CD14-positive monocyte (primary cell): ENCODE results near the gene ALG6. TPM values are rescaled to one million over a fixed set of nuclear protein-coding genes. Genes with fewer than 3 reads are reported as not detected.

Experiments used
- DNase-seq, 3 donors: peaks; one replicate each; pipeline ENCODE4 v3.0.0-alpha.2; 2011 to 2022
- H2AFZ ChIP-seq: 2 replicates; pipeline ENCODE4 v1.6.0; 2012; ENCODE audit warnings: mild to moderate bottlenecking, low read depth, low read length, inconsistent platforms; ENCODE audit not compliant: insufficient read depth, poor library complexity, severe bottlenecking
- H3K27ac ChIP-seq, 2 donors: 1 replicate in 1 of 2; 2 replicates in 1 of 2; pipeline ENCODE4 v1.5.1; 2012 to 2013; ENCODE audit warnings: low read length in 2 of 2, control low read depth in 1 of 2, inconsistent platforms in 1 of 2, low read depth in 1 of 2, mild to moderate bottlenecking in 1 of 2
- H3K27me3 ChIP-seq, 2 donors: one replicate each; pipeline versions ENCODE4 v1.6.0 to v1.6.1; 2011 to 2013; ENCODE audit warnings: low read length in 2 of 2; ENCODE audit not compliant: control insufficient read depth in 2 of 2, insufficient read depth in 2 of 2
- H3K36me3 ChIP-seq, 2 donors: replicated peaks in 1 of 2; 1 replicate in 1 of 2; 2 replicates in 1 of 2; pipeline versions ENCODE4 v1.5.1 to v1.6.1; 2012 to 2013; ENCODE audit warnings: low read length in 2 of 2, control low read depth in 1 of 2, inconsistent platforms in 1 of 2, mild to moderate bottlenecking in 1 of 2; ENCODE audit not compliant: insufficient read depth in 2 of 2, control insufficient read depth in 1 of 2
- H3K4me1 ChIP-seq, 2 donors: 1 replicate in 1 of 2; 2 replicates in 1 of 2; pipeline versions ENCODE4 v1.5.1 to v1.6.1; 2012 to 2013; ENCODE audit warnings: low read length in 2 of 2, control low read depth in 1 of 2, inconsistent platforms in 1 of 2, mild to moderate bottlenecking in 1 of 2, moderate library complexity in 1 of 2; ENCODE audit not compliant: insufficient read depth in 2 of 2, control insufficient read depth in 1 of 2
- H3K4me2 ChIP-seq: replicated peaks from 2 replicates; pipeline ENCODE3; 2012; ENCODE audit warnings: low read length, moderate library complexity, mild to moderate bottlenecking; ENCODE audit not compliant: poor library complexity, severe bottlenecking; ENCODE audit errors: extremely low read depth
- H3K4me3 ChIP-seq, 3 experiments: fragments of 200-600 bp in 1 of 3; sonication (generic) in 1 of 3; replicated peaks in 1 of 3; 1 replicate in 2 of 3; 2 replicates in 1 of 3; pipeline ENCODE4 v1.5.1; 2011 to 2013; ENCODE audit warnings: low read length in 3 of 3, mild to moderate bottlenecking in 3 of 3, control low read depth in 2 of 3, low read depth in 2 of 3, inconsistent platforms in 1 of 3, moderate library complexity in 1 of 3
- H3K79me2 ChIP-seq: 2 replicates; pipeline ENCODE4 v1.6.0; 2012; ENCODE audit warnings: mild to moderate bottlenecking, control low read depth, inconsistent platforms, low read length, moderate library complexity; ENCODE audit not compliant: insufficient read depth
- H3K9ac ChIP-seq: 2 replicates; pipeline ENCODE4 v1.6.0; 2017; ENCODE audit warnings: low read length, mild to moderate bottlenecking; ENCODE audit not compliant: insufficient read depth, poor library complexity, severe bottlenecking
- H3K9me3 ChIP-seq, 2 donors: replicated peaks in 1 of 2; 1 replicate in 1 of 2; 2 replicates in 1 of 2; pipeline versions ENCODE4 v1.5.1 to v1.6.1; 2012 to 2013; ENCODE audit warnings: low read length in 2 of 2, control low read depth in 1 of 2; ENCODE audit not compliant: control insufficient read depth in 1 of 2, insufficient read depth in 1 of 2
- H4K20me1 ChIP-seq: 2 replicates; pipeline ENCODE4 v1.6.0; 2012; ENCODE audit warnings: mild to moderate bottlenecking, low read length, control low read depth, moderate library complexity; ENCODE audit not compliant: insufficient read depth
- H3K27ac Mint-ChIP-seq, 7 donors: one replicate each; pipeline ENCODE4 v1.8.0; 2020; ENCODE audit warnings: mild to moderate bottlenecking in 7 of 7, mixed read lengths in 7 of 7, moderate library complexity in 6 of 7, inconsistent platforms in 2 of 7
- H3K27me3 Mint-ChIP-seq, 3 donors: one replicate each; pipeline ENCODE4 v1.8.0; 2021 to 2022; ENCODE audit warnings: low read depth in 3 of 3, mild to moderate bottlenecking in 3 of 3, mixed read lengths in 3 of 3, moderate library complexity in 3 of 3, inconsistent platforms in 1 of 3
- H3K36me3 Mint-ChIP-seq, 2 donors: one replicate each; pipeline ENCODE4 v1.8.0; 2020; ENCODE audit warnings: mixed read lengths in 2 of 2, inconsistent platforms in 1 of 2, mild to moderate bottlenecking in 1 of 2
- H3K4me1 Mint-ChIP-seq: one replicate; pipeline ENCODE4 v1.8.0; 2020; ENCODE audit warnings: mild to moderate bottlenecking, mixed read lengths
- H3K4me3 Mint-ChIP-seq, 2 donors: one replicate each; pipeline ENCODE4 v1.8.0; 2020; ENCODE audit warnings: mild to moderate bottlenecking in 2 of 2, mixed read lengths in 2 of 2, moderate library complexity in 1 of 2
- H3K9me3 Mint-ChIP-seq, 7 donors: one replicate each; pipeline ENCODE4 v1.8.0; 2020 to 2022; ENCODE audit warnings: mixed read lengths in 7 of 7, mild to moderate bottlenecking in 6 of 7, moderate library complexity in 6 of 7, inconsistent platforms in 2 of 7
- CTCF ChIP-seq: fragments of 200-600 bp; IDR thresholded peaks from one replicate; pipeline ENCODE4 v1.8.0; 2022; ENCODE audit warnings: antibody characterized with exemption, mild to moderate bottlenecking
- WGBS: methylation state at CpG from one replicate; pipeline ENCODE4 v1.1.5; 2013; ENCODE audit warnings: missing lambda C conversion rate; ENCODE audit not compliant: insufficient coverage; 5-methylcytosine and 5-hydroxymethylcytosine counted together
- intact Hi-C, 2 donors: fragments of 100-400 bp; cut with micrococcal nuclease; formaldehyde crosslinking; loops; one replicate each; pipeline versions ENCODE4 v1.15.0 to v1.15.1; 2023
- polyA plus RNA-seq, 3 donors: library from polyadenylated mRNA; depleted of rRNA in 1 of 3; unstranded in 2 of 3; stranded (reverse) in 1 of 3; fragments of 300-500 nt in 2 of 3; fragments of >200 nt in 1 of 3; fragmentation: Illumina TruSeq in 2 of 3; gene quantifications; 1 replicate in 2 of 3; 2 replicates in 1 of 3; pipeline ENCODE4 v1.2.3, GENCODE V29; 2012 to 2021

ALG6 gene
- polyA plus RNA-seq, 3 donors, result 9.3 to 24.7 (median 20.2) TPM

- H4K20me1 ChIP-seq, result no peaks in the 10 kb centered on the region
- H3K36me3 ChIP-seq, result no peaks in the 10 kb centered on the region
- peaks cover 88 to 93% of the 10 kb centered on the region in 2 donors for H3K27me3 ChIP-seq
- H3K9me3 ChIP-seq, result peaks cover 8 to 48% of the 10 kb centered on the region in 2 donors
- H3K27ac ChIP-seq, result no peak overlapping the region
- H3K4me1 Mint-ChIP-seq, result peaks cover 45% of the 10 kb centered on the region
- DNase-seq, result peak; percentile 57 to 67 (median 62)
- H3K4me1 ChIP-seq, result peaks cover 26 to 41% of the 10 kb centered on the region in 2 donors
- H3K27ac Mint-ChIP-seq, result no peak overlapping the region
- H3K27me3 Mint-ChIP-seq, result peaks cover 89 to 96% (median 91%) of the 10 kb centered on the region in 3 donors
- no peak overlapping the region for H3K9ac ChIP-seq
- no peak overlapping the region for H2AFZ ChIP-seq
- peaks cover 0 to 57% (median 22%) of the 10 kb centered on the region in 7 donors for H3K9me3 Mint-ChIP-seq
- no peak overlapping the region for H3K4me3 ChIP-seq
- no peak overlapping the region for H3K4me2 ChIP-seq
- no peaks in the 10 kb centered on the region for H3K79me2 ChIP-seq
- intact Hi-C loops, result loop anchor here in 1 of 2 donors (5.0 kb wide), 1 partner anchor 110 kb away; no protein-coding TSS in a partner anchor
- peak; percentile 91 for TF ChIP-seq CTCF
- 1% methylated on average over 17 of the region's 25 CpGs for WGBS
- peaks cover 14 to 27% of the 10 kb centered on the region in 2 donors for H3K36me3 Mint-ChIP-seq
- peak overlapping the region in 1 of 2 donors; percentile 92 for H3K4me3 Mint-ChIP-seq
Measured at GRCh38 chr1:63327417-63328054, 39.9 kb upstream of the ALG6 start.

- Mint-ChIP-seq H3K27ac (no peak overlapping the region), H3K27me3 (peaks cover 88 to 94% (median 93%) of the 10 kb centered on the region in 3 donors), H3K36me3 (peaks cover 14 to 27% of the 10 kb centered on the region in 2 donors), H3K4me1 (peaks cover 43% of the 10 kb centered on the region), H3K4me3 (peak overlapping the region in 1 of 2 donors; percentile 92), H3K9me3 (peaks cover 0 to 57% (median 22%) of the 10 kb centered on the region in 7 donors)
- no peak overlapping the region for H2AFZ ChIP-seq
- no peak overlapping the region for H3K27ac ChIP-seq
- no peaks in the 10 kb centered on the region for H4K20me1 ChIP-seq
- peaks cover 22 to 35% of the 10 kb centered on the region in 2 donors for H3K4me1 ChIP-seq
- WGBS, result 48% methylated on average over 8 of the region's 8 CpGs
- H3K9me3 ChIP-seq, result peaks cover 5 to 48% of the 10 kb centered on the region in 2 donors
- H3K27me3 ChIP-seq, result peaks cover 88 to 95% of the 10 kb centered on the region in 2 donors
- intact Hi-C loops, result loop anchor here in 1 of 2 donors (5.0 kb wide), 1 partner anchor 109 kb away; no protein-coding TSS in a partner anchor
- H3K79me2 ChIP-seq, result no peaks in the 10 kb centered on the region
- H3K4me2 ChIP-seq, result no peak overlapping the region
- H3K9ac ChIP-seq, result no peak overlapping the region
- H3K4me3 ChIP-seq, result no peak overlapping the region
- TF ChIP-seq CTCF, result no peak
- no peak for DNase-seq
- H3K36me3 ChIP-seq, result no peaks in the 10 kb centered on the region
Measured at GRCh38 chr1:63328122-63328521, 39.3 kb upstream of the ALG6 start.
